ENCODE measurements around the gene JAKMIP2.

The JAKMIP2 gene

DNA sequence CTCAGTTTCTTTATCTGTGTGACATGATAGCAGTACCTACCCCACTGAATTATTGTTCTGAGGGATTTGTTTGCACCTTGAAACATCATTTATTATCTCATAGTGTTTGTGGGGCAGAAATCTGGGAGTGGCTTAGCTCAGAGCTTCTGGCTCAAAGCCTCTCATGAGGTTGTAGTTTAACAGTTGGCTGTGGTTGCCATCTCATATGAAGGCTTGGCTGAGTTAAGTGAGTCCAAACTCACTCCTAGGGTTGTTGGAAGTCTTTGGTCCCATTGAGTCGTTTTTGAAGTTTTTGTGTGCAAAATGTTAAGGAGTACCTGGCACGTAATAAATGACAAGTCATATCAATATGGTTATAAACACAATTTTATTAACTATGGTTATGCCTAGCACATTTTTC is 3.6 kb upstream of the JAKMIP2 start:
- no peak for DNase-seq

DNA sequence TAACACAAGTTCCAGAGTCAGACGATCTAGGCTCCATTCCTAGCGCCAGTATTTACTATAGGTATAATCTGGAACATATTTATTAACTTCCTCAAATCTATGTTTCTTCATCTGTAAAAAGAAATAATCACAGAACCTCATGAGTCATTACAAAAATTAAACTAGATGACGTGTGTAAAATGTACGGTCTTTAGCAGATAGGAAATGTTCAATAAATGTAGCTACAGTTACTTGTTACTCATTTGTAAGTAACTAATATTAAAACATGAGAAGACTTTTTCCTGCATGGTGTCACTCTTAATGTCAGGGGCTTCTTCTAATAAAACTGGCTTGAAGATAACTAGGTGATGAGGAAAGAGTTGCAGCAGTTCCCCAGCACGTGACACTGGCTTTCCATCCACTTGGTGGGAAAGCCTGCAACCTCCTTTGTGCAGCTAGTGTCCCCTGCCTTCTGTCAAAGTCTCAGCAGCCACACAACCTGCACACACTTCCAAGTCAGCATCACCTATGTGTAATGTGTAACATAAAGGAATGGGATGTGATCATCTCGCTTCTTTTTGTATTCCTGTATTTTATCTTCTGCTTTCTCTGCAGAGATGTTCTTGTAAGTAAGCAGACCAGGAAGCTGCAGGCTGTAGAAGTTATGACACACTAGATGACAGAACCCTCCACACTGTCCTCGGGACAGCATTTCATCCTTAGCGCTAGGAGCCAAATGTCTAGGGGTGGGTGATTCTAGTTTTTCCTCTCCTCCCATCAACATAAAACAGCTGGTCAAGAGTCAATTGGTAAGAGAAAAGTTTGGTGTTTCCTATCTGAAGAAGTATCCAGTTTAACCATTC is 1.8 kb upstream of the JAKMIP2 start:
- no peak for DNase-seq

DNA sequence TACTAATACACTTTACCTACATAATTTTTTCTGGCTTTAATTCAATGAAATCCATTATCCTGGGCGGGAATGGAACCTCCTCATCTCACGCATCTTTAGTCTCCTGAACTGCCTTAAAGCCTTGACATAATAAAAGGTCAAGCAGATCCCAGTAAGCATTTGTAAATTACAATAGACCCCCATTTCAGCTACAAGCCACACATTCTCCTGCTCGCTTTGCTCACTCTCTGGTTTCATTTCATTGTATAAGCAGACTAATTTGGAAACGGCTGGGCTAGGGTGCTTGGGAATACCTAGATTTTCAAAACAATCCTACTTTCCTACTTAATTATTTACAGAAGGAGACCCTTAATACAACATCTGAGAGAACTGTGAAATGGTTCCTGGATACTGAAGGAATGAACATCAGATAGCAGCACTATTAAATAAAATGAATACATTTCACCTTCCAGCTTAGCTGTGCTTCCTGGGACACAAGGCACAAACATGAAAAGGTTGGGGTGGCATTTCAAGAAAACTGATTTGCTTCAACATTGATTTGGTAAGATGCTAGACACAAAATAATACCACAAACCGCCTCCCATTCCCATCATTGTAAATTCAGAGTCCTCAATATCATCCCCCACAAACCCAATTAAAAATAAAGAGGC is 1.5 kb downstream of the JAKMIP2 start:
- no peak for DNase-seq

DNA sequence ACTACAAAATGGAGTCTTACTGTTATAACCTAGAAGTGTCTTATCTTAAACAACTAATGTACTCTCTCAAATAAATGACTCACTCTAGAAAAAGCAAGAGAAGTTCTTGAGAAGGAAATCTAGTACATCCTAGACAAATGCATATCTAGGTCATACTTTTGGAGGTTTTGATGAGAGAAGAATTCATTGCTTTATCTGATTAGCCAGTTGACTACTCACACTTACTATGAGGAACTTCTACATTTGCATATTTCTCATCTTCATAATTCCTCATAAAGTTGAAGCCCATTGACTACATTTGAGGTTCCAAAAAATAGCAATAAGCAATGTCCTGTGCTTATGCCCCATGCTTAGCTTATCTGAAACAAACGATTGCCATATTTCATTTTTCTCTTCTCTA is 2.8 kb downstream of the JAKMIP2 start:
- DNase-seq, result no peak

DNA sequence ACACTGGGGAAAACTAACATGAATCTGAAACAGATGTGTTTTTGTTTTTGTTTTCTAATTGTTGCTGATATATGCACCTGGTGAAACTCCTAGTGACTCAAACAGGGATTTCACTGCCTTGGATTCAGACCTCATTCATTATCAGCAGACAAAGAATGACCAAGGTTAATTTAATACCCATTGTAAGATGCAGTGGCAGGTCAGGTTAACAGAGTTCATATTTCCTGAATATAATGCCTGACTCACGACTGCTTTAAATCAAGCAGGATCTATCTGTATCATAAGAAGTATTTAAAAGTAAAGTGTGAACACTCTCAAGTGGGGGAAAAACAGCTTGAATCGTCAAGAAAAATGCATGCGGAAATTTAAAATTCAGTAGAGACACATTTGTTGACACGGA is 5.5 kb downstream of the JAKMIP2 start:
- DNase-seq, result no peak

DNA sequence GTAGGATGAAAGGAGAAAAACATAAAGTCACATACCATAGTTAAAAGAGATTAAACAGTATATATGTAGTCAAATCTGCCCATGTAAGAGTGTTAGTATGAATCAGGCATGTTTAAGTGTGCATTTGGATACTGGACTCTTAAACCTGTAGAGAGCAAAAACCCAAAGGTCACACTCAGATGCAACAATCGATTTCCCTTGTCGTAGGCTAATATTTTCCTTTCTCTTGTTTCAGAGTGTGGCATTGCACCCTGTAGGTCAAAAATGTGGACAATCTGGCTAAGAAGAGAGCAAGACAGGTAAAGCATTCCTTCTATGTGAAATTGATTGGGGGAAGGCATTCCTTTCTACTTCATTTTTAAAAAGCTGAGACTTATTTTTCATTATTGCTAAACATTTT is 8.9 kb downstream of the JAKMIP2 start:
- DNase-seq, result no peak

DNA sequence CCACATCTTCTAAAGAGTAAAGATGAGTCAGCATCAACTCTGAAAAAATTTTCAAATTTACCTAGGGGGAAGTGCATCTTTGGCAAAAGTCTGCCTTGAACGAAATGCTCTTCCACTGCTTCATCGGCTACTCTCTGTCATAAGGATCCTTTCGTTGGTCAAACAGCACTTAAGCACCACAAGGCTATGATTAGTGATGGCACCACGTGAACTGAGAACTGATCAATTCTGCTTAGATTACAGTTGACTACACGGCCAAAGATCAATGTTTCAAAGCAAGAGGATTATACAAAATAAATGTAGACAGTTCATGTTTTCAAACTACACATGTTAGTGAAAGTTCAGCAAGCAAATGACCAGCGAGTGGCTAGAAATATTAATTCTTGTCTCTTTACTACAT is 9.4 kb downstream of the JAKMIP2 start:
- no peak for DNase-seq

DNA sequence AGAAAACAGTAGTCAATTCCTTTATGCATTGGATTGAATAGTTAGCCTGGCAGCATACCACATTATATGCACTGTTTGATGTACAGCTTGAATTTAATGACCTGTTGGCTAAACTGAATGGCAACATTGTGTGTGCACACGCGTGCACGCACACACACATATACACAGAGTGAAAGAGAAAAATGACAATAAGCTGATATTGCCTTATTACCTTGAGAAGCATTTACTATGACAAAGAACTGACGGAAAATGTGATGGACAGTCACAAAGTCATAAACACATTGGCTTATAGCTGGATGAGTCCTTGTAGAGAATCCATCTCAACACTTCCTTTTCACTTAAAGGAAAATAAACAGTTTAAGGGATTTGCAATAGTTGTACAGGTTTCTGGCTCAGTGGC is 15.5 kb downstream of the JAKMIP2 start:
- DNase-seq, result no peak

DNA sequence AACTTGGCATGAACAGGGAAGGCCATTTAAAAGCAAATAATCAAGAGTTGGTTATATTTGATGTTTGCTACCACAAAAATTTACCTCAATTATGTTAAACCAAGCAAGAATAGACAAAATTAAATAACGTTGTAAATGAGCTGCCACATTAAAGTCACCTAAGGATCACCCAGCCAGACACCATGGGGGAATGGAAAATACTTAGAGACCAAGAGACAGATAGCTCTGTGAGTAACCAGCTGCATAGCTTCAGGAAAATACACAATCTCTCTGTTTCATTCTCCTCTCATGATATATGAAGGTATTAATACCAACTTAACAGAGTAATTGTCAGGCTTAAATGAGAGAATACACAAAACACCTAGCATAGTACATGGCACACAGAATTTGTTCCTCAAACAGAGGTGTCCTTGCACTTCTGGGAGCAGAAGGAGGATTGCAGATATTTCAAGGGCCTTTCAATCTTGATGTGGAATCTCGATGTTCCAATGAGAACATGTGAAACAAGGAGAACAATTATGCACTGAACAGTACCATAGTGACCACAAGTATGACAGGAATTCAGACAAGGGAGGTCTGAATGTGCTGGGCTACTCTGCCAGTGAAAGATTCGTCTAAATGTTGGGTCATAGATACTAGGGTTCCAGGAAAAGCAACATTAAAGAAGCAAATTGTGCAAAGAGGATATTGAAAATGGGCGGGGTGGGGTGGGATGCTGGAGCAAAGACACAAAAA is 18.6 kb downstream of the JAKMIP2 start:
- no peak for DNase-seq

DNA sequence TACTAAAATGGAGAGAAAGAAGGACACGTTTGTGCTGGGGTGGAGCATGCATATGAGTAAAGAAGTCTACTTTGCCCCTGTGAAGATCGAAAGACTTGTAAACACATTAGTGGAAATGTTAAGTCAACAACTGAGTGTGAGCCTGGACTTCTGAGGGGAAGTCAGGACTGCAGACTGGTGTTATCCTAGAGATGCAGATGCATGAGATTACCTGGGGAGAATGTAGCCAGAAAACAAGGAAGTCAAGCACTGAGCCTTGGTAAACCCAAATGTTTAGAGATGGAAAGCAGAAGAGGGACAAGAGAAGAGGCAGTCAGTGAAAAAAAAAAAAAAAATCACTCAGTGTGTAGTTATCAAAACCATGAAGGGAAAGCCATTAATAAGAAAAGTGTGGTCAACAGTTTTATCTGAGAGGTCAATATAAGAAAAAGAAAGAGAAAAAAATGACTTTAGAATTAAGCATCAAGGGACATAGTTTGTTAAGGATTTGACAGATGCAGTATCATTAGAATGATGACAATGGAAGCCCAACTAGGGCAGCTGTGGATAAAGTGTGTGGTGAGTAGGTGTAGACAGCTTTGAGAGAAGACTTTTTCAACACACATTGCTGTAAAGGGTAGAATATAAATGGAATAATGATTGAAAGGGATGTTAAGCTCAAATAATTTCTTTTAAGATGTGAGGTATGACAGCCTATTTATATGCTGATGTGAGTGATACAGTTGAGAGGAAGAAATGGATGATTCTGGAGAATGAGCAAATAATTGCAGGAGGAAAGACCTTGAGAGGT is 22.2 kb downstream of the JAKMIP2 start:
- DNase-seq, result no peak

DNA sequence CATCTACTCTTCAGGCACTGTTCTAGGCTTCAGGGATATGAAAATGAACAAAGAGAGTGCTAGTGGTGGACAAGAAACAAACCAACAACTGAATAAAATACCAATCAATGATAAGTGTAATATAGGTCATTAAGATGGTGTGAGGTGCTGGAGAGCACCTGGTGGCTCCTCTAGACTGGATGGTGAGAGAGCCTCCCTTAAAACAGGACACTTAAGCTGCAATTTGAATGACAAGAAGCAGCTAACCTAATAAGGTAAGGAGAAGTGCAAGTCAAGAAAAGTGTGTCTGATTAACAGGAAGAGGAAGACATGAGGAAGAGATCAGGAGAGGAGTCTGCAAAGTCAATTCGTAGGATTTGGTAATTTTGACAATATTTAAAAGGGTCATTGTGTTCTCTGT is 23.1 kb downstream of the JAKMIP2 start:
- DNase-seq, result no peak

DNA sequence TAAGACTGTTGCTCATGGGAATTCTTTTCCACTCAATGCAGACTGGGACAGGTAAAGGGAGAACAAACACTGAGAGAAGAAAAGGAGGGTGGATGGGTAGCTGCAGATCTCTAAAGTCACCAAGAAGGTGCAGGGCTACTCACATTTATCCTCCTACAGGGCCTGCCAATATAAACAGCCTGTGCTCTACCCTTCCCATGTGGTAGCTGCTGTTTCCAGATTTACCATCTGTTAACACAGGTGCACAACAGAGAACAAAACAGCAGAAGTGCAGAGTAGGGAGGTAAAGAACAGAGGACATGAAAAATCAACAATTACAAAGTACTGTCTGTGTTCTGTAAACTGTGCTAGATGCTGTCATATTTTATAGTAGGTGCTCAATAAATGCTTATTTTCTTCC is 26.0 kb downstream of the JAKMIP2 start:
- no peak for DNase-seq

DNA sequence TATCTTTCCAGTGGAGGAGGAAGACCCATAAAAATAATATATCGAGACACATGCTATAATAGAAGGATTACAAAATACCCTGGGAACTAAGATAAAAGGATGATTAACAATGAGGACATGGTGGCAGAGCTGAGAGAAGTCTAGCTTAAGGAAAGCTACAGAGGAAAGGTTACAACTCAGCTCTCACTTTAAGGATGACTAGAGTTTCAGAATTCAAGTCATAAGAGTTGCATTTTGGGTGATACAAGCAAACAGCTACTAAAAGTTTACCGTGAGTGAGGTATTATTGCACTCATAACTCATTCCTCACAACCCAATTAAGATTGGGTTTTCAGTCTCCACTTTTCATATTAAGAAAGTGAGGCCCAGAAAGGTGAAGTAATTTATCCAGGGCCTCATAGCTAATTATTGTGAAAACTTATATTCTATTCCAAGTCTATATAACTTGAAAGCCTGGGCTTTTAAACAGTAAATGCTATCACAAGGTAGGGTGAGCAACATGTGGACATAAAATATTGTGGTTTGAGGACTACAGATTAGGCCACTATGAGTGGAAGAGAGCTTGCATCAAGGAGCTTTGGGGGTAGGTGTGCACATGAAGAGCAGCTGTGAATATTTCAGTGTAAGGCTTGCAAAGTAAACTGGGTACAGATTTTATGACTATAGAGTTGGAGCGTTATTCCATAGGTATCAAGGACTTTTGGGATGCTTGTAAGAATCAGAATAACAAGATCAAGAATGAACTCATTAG is 28.0 kb downstream of the JAKMIP2 start:
- DNase-seq, result no peak

DNA sequence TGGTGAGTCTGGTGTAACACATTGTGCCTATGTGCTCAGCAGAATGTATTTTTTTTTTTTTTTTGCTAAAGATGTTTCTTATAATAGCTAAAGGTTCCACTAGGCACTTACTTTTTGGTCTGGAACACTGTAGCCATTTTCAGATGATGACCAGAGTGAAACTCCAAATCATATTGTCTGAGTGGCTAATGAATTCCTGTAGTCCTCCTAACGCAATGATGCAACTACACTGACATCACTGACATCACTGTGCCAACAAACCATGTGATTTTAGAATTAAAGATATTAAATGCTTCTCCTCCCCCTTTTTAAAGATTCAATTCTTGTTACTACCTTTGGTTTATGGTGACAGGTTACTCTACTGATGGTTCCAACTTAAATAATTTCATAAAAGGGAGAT is 28.8 kb downstream of the JAKMIP2 start:
- DNase-seq, result no peak

DNA sequence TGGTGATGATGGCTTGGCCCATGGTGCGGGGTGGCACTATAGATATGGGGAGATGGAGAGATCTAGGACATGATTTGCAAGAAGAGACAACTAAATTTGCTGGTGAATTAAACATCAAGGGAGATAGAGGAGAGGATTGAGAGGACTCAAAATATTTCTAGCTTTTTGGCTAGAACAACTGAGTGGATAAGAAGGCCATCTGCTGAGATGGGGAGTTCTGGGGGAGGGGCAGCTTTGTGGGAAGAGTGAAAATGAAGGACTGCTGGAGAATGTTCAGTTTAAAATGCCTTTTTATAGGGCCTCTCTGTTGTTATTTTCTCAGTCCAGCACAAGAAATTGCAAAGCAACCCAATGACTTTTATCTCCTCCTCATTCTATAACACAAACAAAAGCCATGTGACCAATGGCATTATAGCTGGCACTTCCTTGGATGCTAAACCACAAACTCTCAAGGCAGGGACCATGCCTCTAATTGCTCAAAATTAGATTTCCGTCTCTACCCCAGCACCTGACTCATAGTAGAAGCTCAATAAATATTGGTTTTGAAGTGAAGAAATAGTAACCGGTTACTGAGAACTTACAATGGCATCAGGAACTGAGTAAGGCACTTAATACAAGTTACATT is 29.8 kb downstream of the JAKMIP2 start:
- DNase-seq, result no peak

DNA sequence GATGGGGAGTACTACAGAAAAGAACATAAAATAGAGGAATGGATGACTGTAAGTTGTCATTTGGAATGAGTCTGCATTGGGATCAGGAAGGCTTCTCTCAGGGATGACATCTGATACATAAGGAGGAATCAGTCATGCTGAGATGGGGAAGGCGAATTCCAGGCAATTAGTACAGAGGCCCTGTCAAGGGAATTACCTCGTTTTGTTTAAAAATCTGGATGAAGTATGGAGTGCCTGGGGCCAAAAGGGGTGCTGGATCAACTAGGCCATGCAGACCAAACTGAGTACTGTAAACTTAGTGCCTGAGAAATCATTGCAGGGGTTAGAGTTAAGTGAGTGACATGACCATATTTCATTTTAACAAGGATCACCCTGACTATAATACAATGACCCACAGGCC is 30.5 kb downstream of the JAKMIP2 start:
- DNase-seq, result no peak

DNA sequence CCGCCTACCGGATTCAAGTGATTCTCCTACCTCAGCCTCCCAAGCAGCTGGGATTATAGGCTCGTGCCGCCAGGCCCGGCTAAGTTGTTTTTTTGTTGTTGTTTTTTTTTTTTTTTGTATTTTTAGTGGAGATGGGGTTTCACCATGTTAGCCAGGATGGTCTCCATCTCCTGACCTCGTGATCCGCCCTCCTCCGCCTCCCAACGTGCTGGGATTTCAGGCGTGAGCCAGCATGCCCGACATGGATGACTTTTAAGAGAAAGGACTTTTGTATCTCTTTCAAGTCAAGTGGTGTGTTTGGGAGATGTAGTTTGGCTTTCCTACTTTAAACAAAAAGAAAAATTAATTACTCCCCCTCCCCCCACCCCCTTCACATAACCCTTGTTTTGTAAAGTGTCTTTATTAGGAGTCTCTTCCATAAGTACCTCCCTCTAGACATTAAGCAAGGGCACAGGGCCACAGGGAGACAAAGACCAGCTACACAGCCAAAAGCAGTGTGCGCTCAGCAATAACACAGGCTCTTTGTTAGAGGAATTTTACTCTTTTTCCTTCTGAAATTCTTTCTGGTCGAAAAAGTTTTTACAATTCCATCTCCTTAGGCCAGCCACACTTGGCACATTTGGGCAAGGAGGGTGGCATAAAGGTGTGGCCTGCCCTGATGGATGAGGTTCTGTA is 31.2 kb downstream of the JAKMIP2 start:
- DNase-seq, result no peak

DNA sequence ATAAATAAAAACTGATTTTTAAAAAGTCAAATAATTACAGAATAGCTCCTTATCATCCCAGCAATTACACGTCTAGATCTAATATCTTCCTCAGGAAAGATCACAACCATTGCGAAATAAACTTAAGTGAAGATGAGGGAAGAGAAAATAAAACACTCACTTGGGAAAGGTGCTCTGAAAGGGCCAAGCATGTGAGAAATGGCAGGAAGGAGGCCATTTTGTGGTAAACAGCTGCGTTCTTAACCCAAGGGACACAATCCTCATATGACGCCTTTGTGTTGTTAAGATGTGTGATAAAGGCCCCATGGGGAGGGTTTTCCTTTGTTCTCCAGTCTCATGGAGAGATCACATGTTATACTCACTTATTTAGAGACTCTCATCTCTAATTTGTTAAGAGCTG is 32.5 kb downstream of the JAKMIP2 start:
- no peak for DNase-seq

DNA sequence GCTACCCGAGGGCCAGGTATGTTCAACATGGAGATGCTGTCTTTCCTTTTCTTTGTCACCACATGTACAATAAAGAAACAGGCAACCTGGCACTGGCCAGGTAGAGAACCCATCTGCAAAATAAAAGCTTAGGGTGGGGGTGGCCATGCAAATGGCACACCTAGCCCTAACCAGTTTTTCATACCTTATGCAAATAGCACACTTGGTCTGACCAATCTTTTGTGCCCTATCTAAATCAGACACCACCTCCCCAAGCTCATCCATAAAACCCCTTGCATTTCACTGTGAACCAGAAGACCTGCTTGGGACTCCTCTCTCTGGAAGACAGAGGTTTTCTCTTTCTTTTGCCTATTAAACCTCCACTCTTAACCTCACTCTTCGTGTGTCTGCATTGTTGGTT is 33.9 kb downstream of the JAKMIP2 start:
- DNase-seq, result no peak

DNA sequence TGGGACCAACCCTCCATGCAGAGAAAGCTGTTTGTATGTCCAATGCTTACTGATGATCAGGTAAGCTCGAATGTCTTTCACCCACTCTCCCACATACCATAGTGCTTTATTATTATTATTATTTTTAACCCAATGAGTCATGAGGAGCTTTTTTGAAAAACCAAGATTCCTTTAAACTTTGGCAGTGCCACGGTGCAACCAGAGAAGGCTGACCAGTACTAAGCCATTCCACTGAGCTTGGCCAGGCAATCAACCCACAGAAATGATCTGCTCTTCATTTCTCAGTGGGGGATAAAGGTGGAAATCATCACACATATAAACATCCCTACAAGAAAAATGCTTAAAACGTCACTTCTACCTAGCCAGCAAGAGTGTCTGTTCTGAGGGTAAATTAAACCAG is 35.5 kb downstream of the JAKMIP2 start:
- no peak for DNase-seq

DNA sequence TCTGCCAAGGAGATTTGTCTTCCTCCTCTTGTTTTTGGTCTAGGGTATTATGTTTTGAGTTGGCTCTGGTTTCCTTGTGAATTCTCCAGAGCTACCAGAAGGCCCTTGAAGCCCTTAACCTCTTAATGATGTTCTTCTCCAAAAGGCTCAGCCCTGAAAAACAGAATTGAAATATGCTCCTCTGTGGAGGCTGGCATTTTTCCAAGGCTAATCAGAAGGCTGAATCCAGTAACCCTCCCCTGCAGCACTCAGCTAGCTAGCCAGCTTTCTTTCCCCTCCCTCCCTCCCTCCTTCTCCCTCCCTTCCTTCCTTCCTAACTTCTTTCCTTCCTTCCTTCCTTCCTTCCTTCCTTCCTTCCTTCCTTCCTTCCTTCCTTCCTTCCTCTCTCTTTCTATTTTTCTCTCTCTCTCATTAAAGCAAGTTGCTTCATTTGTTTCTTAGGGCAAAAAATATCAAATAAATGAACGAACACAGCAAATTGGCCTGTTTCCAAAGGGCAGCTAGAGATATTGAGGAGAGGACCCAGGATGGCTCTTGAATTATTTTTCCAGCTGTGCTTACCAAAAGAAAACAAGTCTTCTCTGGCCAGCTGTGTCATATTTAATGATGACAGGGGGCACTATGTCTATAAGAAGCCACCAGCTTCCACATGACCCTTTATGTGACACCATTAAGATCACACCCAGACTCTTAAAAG is 38.7 kb downstream of the JAKMIP2 start:
- no peak for DNase-seq

Measured in hematopoietic multipotent progenitor cell treated with erythropoietin and hydrocortisone succinate and interleukin-3 and kit ligand, for 8 days (in vitro differentiated cells).